Dedifferentiated amniotic fluid mesenchymal stem cell (primary cell): ENCODE results near the gene BORA.
"Not testable (repeated sequence)": the region's sequence is repeated elsewhere in the genome, so short reads cannot be mapped to it uniquely, and the experiment has no call there.

Experiments used
- DNase-seq: peaks from one replicate; pipeline ENCODE4 v3.0.0-alpha.2; 2016; ENCODE audit errors: extremely low spot score

Gene BORA

DNA sequence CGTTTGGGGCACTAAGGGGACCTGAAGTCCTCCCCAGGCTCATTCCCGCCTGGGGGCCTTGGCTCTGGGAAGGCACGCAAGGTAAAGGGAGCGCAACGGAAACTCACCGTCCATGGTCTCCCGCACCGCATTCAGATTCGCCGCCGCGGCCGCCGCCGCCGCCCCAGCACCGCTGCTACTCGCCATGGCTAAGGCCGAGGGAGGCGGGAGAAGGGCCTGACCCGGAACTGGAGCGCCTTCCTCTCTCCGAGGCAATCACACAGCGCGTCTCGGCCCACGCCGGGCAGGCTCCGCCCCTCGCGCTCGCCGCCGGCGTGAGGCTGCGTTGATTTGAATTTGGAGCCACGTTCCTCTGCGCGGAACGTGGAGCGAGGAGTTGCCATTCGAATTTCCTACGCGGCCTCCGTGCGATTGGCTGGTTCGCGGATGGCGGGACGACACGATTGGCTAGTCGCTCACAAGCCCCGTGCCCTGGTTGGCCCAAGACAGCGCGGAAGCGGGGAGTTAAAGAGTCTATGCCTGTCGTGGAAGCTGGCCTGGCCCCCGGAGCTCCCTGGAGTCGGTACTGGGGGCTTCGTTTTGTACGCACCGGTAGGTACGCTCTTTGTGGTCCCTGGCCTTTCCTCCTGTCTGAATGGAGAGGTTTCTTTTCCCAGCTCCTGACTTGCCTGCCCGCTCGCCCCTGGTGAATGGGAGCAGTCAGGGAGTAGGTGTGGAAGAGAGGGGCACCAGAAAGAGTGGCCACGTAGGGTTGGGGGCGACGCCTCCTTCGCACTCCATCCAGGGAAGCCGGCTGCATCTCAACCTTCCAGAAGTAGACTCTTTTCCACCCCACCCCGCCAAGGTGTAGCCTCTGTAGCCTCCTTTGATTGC is at the start of gene BORA, which contains the start of gene MZT1:
BORA (plus strand) TSS at position 507 of the 873 bp plus-strand sequence. CDS start 1,018 bp downstream, outside the sequence.
MZT1 (minus strand) TSS at position 213 of the 873 bp plus-strand sequence; CDS start at position 186, 27 bp downstream.
- peak; percentile 98 for DNase-seq

DNA sequence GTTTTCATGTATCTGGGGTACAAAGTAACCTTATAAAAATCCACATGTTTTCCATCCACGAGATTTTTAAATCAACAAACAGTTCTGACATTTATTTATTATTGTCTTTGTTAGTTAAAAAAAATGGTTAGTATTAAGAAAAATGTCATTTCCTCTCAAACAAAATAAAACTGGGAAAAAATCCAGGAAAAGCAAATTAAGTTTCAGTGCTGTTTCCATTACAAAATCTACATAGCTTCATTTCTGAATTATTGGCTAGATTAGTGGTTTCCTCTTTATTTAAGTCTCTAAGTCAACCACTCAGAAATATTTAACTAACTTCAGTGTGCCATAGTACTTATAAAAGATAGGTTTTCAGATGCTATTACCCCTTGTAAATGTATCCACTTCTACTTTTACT is 49.4 kb upstream of the BORA start:
- no peak for DNase-seq

DNA sequence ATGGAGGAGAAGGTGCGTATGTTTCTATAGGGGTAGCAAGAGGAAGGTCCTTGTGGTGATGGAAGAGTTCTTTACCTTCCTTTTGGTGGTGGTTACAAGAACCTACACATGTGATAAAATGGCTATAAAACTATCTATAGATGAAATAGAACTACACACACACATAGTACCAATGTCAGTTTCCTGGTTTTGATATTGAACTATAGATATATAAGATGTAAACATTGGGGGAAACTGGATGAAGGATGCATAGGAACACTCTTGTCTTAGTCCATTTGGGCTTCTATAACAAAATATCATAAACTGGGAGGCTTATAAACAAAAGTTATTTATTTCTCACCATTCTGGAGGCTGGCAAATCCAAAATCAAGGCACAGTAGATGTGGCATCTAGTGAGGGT is 47.4 kb upstream of the BORA start:
- no peak for DNase-seq

- DNase-seq = no peak
These were observed 41.0 kb upstream of the BORA start for GRCh38 chr13:72686766-72687165.

- no peak for DNase-seq
These were observed 38.5 kb upstream of the BORA start for GRCh38 chr13:72689181-72689696.

- no peak for DNase-seq
These were observed 34.7 kb upstream of the BORA start for GRCh38 chr13:72692884-72693514.

- DNase-seq = no peak
These were observed 33.9 kb upstream of the BORA start for GRCh38 chr13:72693832-72694231.

DNA sequence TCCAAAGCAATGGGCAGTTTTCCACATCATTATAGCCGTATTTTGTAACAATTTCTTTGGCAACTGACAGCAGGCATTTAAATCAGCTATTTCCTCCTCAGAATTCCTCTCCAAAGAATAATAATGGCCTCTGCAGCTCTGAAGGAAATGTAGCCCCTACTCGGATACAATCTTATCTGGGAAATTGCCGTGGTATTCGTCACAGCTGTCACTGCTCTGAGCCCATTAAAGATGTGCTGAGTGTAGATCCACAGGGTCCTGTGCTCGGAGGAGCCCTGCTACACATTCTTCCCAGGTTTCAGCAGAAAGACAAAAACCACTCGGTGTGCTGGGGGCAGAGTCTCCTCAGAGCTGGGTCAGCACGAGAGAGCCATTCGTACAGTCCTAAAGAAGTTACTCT is 33.4 kb upstream of the BORA start:
- no peak for DNase-seq

DNA sequence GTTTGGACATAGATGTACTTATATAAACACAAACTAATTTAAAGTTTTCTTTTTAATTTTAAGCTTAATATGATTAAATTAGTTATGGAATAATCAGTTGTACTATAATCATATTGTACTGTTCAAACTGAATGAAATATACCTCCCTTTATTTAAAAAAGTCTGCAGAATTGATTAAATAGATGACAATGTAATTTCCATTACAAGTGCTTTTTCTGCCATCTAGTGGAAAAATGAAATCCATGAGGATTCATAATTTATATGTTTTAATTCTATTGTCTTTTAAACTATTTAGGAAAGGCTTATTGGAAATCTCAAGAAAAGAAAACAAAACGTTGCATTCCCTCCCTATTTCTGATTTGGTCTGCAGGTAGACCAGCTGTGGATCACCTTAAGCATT is 31.1 kb upstream of the BORA start:
- peak; percentile 28 for DNase-seq

DNA sequence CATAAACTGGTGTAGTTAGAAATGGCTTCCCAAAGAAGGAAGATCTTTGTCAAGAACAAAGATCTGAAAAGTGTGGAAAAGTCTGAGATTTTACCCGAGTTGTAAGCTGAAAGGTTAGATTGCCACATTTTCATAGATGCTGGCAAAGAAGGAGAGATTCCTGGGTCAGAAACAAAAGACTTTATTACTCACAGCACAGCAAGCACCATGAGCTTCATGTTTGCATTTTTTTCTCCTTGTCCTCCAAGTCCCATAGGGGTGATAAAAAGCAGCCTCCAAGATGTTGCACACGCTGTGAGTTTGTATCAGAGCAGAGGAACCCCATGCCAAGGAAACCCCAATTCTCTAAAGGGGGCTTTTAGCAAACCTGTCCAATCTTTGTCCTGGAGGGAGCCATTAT is 29.6 kb upstream of the BORA start:
- DNase-seq = no peak

DNA sequence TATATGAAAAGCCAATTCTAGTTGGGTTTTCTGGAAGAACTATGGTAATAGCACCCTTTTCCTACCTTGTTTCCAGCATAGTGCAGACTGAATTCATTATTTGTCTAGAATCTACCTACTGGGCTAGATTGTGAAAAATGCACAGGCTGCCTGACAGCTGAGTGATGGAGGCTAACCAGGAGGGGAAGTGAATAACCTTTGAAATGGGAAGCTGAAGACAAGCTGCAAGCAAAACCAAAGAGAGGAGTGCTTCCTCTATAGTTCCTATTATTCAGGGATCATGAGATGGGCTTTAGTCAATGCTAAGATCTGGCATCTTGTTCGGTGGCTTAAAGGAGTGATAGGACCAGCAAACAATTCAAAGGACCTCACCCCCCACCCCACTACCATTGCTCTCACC is 27.2 kb upstream of the BORA start:
- no peak for DNase-seq

DNA sequence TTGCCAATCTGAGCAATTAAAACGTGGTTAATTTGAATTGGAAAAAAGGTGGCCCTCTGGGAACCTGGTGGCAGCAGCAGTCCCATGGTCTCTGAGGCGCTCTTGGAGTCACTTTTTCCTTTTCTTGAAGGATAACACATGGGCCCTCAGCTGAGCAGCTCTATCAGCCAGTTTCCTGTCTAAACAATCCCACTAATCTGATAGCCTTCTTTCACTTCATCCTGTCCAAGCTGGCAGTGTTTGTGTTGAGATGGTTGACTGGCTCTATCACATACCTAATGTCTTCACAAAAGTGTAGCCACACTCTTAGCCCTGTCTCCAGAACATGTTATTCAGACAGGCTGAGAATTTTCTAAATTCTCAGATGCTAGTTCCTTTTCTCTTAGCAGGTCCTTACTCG is 10.9 kb upstream of the BORA start:
- no peak for DNase-seq

GRCh38 chr13:72726185-72726584 is 1.5 kb upstream of the BORA start:
- not testable (repeated sequence) for DNase-seq

DNA sequence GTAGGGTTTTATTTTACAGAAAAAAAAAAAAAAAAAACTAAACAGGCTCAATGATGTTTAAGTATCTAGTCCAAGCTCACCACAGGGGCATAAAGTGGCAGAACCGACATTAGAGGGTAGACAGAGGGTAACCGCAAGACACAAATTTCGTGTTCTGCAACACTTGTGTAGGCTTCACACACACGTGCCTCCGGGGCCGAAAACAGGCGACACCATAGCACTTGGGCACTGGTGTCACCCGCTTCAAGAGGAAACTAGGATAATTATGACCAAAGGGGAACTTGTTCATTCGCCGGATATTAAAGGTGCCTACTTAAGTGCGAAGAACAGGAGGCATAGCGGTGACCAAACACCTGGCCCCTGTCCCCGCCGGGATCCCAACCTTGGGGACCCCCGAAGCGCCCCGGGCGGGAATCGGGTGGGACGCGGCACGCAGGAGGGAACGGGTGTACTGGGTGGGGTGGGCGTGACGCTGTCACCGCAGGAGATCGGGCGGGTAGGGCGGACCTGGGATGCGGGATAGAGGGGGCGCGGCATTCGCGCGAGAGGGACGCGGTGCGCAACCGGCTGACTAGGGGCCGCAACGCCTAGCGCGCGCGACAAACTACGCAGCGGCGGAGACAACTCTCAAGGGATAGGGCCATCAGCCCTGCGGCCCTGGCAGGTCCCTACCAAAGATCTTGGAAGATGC is 852 bp upstream of the BORA start:
- DNase-seq = no peak

DNA sequence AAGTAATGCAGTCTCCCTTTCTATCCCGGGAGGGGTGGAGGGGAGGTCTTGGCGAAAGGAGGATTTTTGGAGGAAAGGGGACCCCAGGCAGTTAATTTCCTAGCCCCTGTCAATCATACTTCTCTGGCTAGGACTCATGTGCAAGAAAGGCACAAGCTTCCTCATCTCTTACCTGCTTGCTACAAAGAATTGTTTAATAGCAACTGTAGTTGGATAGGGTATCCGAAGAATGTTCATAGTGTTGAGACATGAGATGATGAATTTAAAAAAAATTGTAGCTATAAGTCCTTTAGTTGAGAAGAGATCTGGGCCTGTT is 525 bp downstream of the BORA start:
- no peak for DNase-seq

DNA sequence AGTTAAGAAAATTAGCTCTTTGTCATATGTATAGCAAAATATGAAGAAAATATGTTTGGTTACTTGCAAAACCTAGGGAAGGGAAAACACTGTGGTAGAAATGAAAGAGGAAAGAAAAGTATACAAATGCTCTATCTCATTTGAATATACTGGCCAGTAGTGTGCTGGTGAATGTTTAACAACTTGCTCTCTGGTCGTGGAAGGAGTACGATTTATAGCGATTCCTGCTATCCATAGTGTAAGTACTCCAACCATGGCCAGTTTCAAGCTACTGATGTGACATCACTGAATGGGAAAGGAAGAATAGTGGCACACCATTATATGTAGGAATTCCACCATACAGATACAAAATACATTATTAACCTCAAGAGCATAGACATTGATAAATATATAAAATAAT is 9.3 kb downstream of the BORA start:
- DNase-seq = no peak

- no peak for DNase-seq
These were observed 12.3 kb downstream of the BORA start for GRCh38 chr13:72740015-72740414.

GRCh38 chr13:72745260-72745659 is 17.5 kb downstream of the BORA start:
- no peak for DNase-seq

DNA sequence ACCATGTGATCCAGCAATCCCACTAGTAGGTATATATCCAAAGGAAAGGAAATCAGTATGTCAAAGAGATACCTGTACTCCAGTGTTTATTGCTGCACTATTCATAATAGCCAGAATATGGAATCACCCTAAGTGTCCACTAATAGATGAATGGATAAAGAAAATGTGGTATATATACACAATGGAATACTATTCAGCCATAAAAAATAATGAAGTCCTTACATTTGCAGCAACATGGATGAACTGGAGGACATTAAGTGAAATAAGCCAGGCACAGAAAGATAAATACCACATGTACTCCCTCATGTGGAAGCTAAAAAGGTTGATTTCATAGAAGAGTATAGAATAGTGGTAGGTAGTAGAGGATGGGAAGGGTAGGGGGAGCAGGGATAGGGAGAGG is 23.5 kb downstream of the BORA start:
- no peak for DNase-seq

GRCh38 chr13:72754111-72754510 is 26.4 kb downstream of the BORA start:
- DNase-seq = no peak

DNA sequence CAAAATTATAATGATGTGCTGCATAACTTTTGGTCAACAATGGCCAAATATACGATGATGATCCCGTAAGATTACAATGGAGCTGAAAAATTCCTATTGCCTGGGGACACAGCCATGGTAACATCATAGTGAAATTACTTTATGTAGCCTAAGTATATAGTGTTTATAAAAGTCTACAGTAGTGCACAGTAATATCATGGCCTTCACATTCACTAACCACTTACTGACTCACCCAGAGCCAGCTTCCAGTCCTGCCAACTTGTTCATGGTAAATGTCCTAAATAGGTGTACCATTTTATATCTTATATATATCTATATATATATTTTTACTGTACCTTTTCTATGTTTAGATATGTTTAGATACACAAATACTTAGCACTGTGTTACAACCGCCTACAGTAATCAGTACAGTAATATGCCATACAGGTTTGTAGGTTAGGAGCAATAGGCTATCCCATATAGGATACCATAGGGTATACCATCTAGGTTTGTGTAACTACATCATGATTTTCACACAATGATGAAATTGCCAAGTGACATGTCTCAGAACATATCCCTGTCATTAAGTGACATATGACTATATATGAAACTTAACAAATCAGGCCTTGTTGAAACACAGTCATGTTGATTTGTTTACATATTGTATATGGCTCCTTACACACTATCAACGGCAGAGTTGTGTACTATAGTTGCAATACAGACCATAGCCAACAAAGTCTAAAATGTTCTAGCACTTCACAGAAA is 30.2 kb downstream of the BORA start:
- DNase-seq = no peak

DNA sequence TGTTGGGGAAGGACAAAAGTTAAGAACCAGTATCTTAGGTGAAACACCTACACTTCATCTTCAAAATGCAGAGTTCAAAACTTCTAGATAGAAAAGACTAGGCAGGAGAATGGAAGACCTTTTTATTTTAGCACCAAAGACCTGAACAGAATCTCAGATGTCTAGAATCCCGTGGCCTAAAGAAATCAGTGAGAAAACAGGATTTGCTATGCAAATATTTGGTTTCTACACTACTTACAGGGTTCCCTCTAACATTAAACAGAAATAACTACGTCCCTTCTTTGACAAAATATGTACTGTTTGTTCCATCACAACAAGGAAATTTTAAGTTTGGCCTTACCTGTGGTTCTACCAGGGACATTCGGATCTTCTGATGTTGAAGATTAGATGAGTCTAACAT is 32.5 kb downstream of the BORA start:
- no peak for DNase-seq
